K562 (cell line): ENCODE measurements around the gene TTLL12.

Experiments
- CTCF ChIP-seq, 3 experiments: IDR thresholded peaks in 2 of 3; conservative IDR thresholded peaks in 1 of 3; 2 replicates each; pipeline ENCODE4 v1.5.1; 2011 to 2012; ENCODE audit warnings: low read length in 3 of 3, mild to moderate bottlenecking in 3 of 3, control low read depth in 2 of 3, improper control_type of control experiment in 1 of 3, inconsistent platforms in 1 of 3, low read depth in 1 of 3, mixed read lengths in 1 of 3, moderate library complexity in 1 of 3; ENCODE audit not compliant: insufficient read depth in 2 of 3
- ELF4 ChIP-seq: fragments of 450-650 bp; formaldehyde crosslinking; IDR thresholded peaks from 2 replicates; pipeline ENCODE4 v1.4.0; 2022; ENCODE audit warnings: missing genetic modification characterization
- FOXA3 ChIP-seq, 2 experiments: fragments of 450-650 bp in 1 of 2; sonication (generic) in 1 of 2; formaldehyde crosslinking; IDR thresholded peaks in 1 of 2; conservative IDR thresholded peaks in 1 of 2; 2 replicates each; pipeline versions ENCODE4 v1.4.0 to v1.8.0; 2020 to 2022; ENCODE audit warnings: mild to moderate bottlenecking in 2 of 2, missing genetic modification reagents in 1 of 2
- JUND ChIP-seq, 2 experiments: IDR thresholded peaks; 2 replicates in 1 of 2; 3 replicates in 1 of 2; pipeline ENCODE4 v1.6.1; 2011; ENCODE audit warnings: borderline replicate concordance in 2 of 2, low read depth in 2 of 2, low read length in 2 of 2, improper control_type of control experiment in 1 of 2, missing biosample characterization in 1 of 2, missing genetic modification characterization in 1 of 2, missing genetic modification reagents in 1 of 2
- NRF1 ChIP-seq, 2 experiments: fragments of 450-650 bp; IDR thresholded peaks in 1 of 2; conservative IDR thresholded peaks in 1 of 2; 2 replicates each; pipeline ENCODE4 v1.6.1; 2014; ENCODE audit warnings: mild to moderate bottlenecking in 2 of 2
- PHB2 ChIP-seq: fragments of 450-650 bp; IDR thresholded peaks from 2 replicates; pipeline ENCODE4 v1.6.1; 2017; ENCODE audit warnings: low read depth
- POLR2AphosphoS5 ChIP-seq: IDR thresholded peaks from 2 replicates; pipeline ENCODE4 v1.6.1; 2011; ENCODE audit warnings: mild to moderate bottlenecking, low read depth, low read length, moderate library complexity; ENCODE audit not compliant: control insufficient read depth, insufficient read depth
- SMAD1 ChIP-seq: fragments of 150-350 bp; IDR thresholded peaks from 2 replicates; pipeline ENCODE4 v1.6.1; 2014; ENCODE audit warnings: low read length, low read depth; ENCODE audit not compliant: partially characterized antibody
- TF ChIP-seq, protein P1 (sequence below): fragments of 450-650 bp; IDR thresholded peaks from 2 replicates; pipeline ENCODE4 v1.6.1; 2017; ENCODE audit warnings: mild to moderate bottlenecking, moderate library complexity
- TF ChIP-seq, protein P2 (sequence below), 2 experiments: IDR thresholded peaks; 2 replicates each; pipeline ENCODE4 v1.6.1; 2011; ENCODE audit warnings: borderline replicate concordance in 1 of 2, control low read depth in 1 of 2, low read depth in 1 of 2, low read length in 1 of 2, mild to moderate bottlenecking in 1 of 2, mixed read lengths in 1 of 2, moderate library complexity in 1 of 2; ENCODE audit not compliant: insufficient read depth in 1 of 2, insufficient read length in 1 of 2, poor library complexity in 1 of 2, severe bottlenecking in 1 of 2; ENCODE audit errors: extremely low read depth in 1 of 2

GRCh38 chr22:43225609-43226008 lies 38.7 kb upstream of the TTLL12 start:
- no peak for TF ChIP-seq SMAD1
- TF ChIP-seq JUND (IDR thresholded peaks at IDR 0.05; ENCODE audit: borderline replicate concordance, low read depth, low read length), result no peak
- no peak for TF ChIP-seq JUND (tag; IDR thresholded peaks at IDR 0.05; ENCODE audit: borderline replicate concordance, low read depth, low read length)
- TF ChIP-seq POLR2AphosphoS5, result no peak
- no peak for TF ChIP-seq NRF1 (conservative IDR thresholded peaks at IDR 0.05 in 1 of 2, IDR thresholded peaks at IDR 0.05 in 1 of 2)
- no peak for TF ChIP-seq FOXA3 (CRISPR knock-in tag; conservative IDR thresholded peaks at IDR 0.05 in 1 of 2, IDR thresholded peaks at IDR 0.05 in 1 of 2)
- TF ChIP-seq, protein P1, sequence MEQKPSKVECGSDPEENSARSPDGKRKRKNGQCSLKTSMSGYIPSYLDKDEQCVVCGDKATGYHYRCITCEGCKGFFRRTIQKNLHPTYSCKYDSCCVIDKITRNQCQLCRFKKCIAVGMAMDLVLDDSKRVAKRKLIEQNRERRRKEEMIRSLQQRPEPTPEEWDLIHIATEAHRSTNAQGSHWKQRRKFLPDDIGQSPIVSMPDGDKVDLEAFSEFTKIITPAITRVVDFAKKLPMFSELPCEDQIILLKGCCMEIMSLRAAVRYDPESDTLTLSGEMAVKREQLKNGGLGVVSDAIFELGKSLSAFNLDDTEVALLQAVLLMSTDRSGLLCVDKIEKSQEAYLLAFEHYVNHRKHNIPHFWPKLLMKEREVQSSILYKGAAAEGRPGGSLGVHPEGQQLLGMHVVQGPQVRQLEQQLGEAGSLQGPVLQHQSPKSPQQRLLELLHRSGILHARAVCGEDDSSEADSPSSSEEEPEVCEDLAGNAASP, result no peak
- TF ChIP-seq CTCF (IDR thresholded peaks at IDR 0.05 in 2 of 3, conservative IDR thresholded peaks at IDR 0.05 in 1 of 3; ENCODE audit: insufficient read depth in 2 of 3, low read depth in 1 of 3, low read length in 3 of 3), result no peak
- TF ChIP-seq, protein P2, sequence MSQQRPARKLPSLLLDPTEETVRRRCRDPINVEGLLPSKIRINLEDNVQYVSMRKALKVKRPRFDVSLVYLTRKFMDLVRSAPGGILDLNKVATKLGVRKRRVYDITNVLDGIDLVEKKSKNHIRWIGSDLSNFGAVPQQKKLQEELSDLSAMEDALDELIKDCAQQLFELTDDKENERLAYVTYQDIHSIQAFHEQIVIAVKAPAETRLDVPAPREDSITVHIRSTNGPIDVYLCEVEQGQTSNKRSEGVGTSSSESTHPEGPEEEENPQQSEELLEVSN (IDR thresholded peaks at IDR 0.05; ENCODE audit: borderline replicate concordance in 1 of 2, extremely low read depth in 1 of 2, insufficient read depth in 1 of 2, insufficient read length in 1 of 2, low read depth in 1 of 2, low read length in 1 of 2, poor library complexity in 1 of 2, severe bottlenecking in 1 of 2), result no peak
- no peak for TF ChIP-seq ELF4 (CRISPR knock-in tag)
- TF ChIP-seq PHB2, result no peak
